ENCODE results near the gene PDLIM5. TPM values are rescaled to one million over a fixed set of nuclear protein-coding genes. Genes with fewer than 3 reads are reported as not detected.
A peak's percentile ranks its signal among the peaks of the same experiment; 100 is the strongest.
"Not testable (repeated sequence)": the region's sequence is repeated elsewhere in the genome, so short reads cannot be mapped to it uniquely, and the experiment has no call there.

Gene PDLIM5
- total and polyA plus RNA-seq, 7 experiments from 2014 or later, result 14.4 to 61.7 (median 35.7) TPM

- no peaks in the 10 kb centered on the region for H3K27me3 ChIP-seq (ENCODE audit: control insufficient read depth in 2 of 2, insufficient read depth in 2 of 2, low read length in 2 of 2)
- no peak overlapping the region for H3K27ac ChIP-seq (ENCODE audit: low read depth, low read length)
- Mint-ChIP-seq H3K27ac (no peak overlapping the region), H3K4me3 (no peak overlapping the region), H3K4me1 (peaks cover 0 to 12% (median 4%) of the 10 kb centered on the region in 7 donors), H3K36me3 (peaks cover 0 to 21% (median 14%) of the 10 kb centered on the region in 5 donors), H3K9me3 (peaks cover 0 to 17% (median 7%) of the 10 kb centered on the region in 11 donors), H3K27me3 (no peaks in the 10 kb centered on the region)
- no peak for ATAC-seq
- intact Hi-C loops (cut with micrococcal nuclease), result no loop called here
- H3K4me3 ChIP-seq (ENCODE audit: low read length), result no peak overlapping the region
- H3K9me3 ChIP-seq (ENCODE audit: control insufficient read depth in 2 of 3, low read length in 3 of 3), result no peaks in the 10 kb centered on the region
- no peaks in the 10 kb centered on the region for H3K4me1 ChIP-seq (ENCODE audit: control insufficient read depth in 2 of 2, insufficient read depth in 2 of 2, low read length in 2 of 2)
- H3K36me3 ChIP-seq (ENCODE audit: control insufficient read depth in 2 of 3, insufficient read depth in 3 of 3, low read length in 3 of 3), result no peaks in the 10 kb centered on the region
- DNase-seq, result no peak
- ChIA-PET CTCF (no interaction called here), POLR2A (no interaction called here)
Observed at GRCh38 chr4:94472056-94472826, 20.5 kb downstream of the PDLIM5 start.

- DNase-seq, result no peak
- CTCF ChIA-PET, result no interaction called here
Observed at GRCh38 chr4:94475050-94475449, 23.3 kb downstream of the PDLIM5 start.

GRCh38 chr4:94475794-94476193, 24.1 kb downstream of the PDLIM5 start:
- H3K36me3 ChIP-seq (ENCODE audit: control insufficient read depth in 2 of 3, insufficient read depth in 3 of 3, low read length in 3 of 3), result no peaks in the 10 kb centered on the region
- no peak for DNase-seq
- no peaks in the 10 kb centered on the region for H3K4me1 ChIP-seq (ENCODE audit: control insufficient read depth in 2 of 2, insufficient read depth in 2 of 2, low read length in 2 of 2)
- H3K27me3 Mint-ChIP-seq, result peaks cover 0 to 2% (median 0%) of the 10 kb centered on the region in 5 donors
- H3K4me3 Mint-ChIP-seq, result no peak overlapping the region
- peaks cover 0 to 13% (median 6%) of the 10 kb centered on the region in 7 donors for H3K4me1 Mint-ChIP-seq
- peaks cover 0 to 3% (median under 1%) of the 10 kb centered on the region in 11 donors for H3K9me3 Mint-ChIP-seq
- H3K27ac Mint-ChIP-seq, result no peak overlapping the region
- no peak for ATAC-seq
- POLR2A ChIA-PET, result no interaction called here
- CTCF ChIA-PET, result no interaction called here
- H3K27me3 ChIP-seq (ENCODE audit: control insufficient read depth in 2 of 2, insufficient read depth in 2 of 2, low read length in 2 of 2), result no peaks in the 10 kb centered on the region
- H3K4me3 ChIP-seq (ENCODE audit: low read length), result no peak overlapping the region
- no peak overlapping the region for H3K27ac ChIP-seq (ENCODE audit: low read depth, low read length)
- H3K9me3 ChIP-seq (ENCODE audit: control insufficient read depth in 2 of 3, low read length in 3 of 3), result no peaks in the 10 kb centered on the region
- peaks cover 0 to 14% (median 2%) of the 10 kb centered on the region in 5 donors for H3K36me3 Mint-ChIP-seq
- intact Hi-C loops (cut with micrococcal nuclease), result no loop called here

More at GRCh38 chr4:94475050-94475449, 23.3 kb downstream of the PDLIM5 start:
- Mint-ChIP-seq H3K36me3 (peaks cover 0 to 17% (median 10%) of the 10 kb centered on the region in 5 donors), H3K4me1 (peaks cover 0 to 12% (median 4%) of the 10 kb centered on the region in 7 donors), H3K27me3 (peaks cover 0 to 2% (median 0%) of the 10 kb centered on the region in 5 donors), H3K4me3 (no peak overlapping the region), H3K9me3 (peaks cover 0 to 9% (median 4%) of the 10 kb centered on the region in 11 donors), H3K27ac (no peak overlapping the region)
- POLR2A ChIA-PET, result no interaction called here
- Histone ChIP-seq H3K4me3 (ENCODE audit: low read length) (no peak overlapping the region), H3K9me3 (ENCODE audit: control insufficient read depth in 2 of 3, low read length in 3 of 3) (no peaks in the 10 kb centered on the region), H3K27me3 (ENCODE audit: control insufficient read depth in 2 of 2, insufficient read depth in 2 of 2, low read length in 2 of 2) (no peaks in the 10 kb centered on the region), H3K36me3 (ENCODE audit: control insufficient read depth in 2 of 3, insufficient read depth in 3 of 3, low read length in 3 of 3) (no peaks in the 10 kb centered on the region), H3K27ac (ENCODE audit: low read depth, low read length) (no peak overlapping the region), H3K4me1 (ENCODE audit: control insufficient read depth in 2 of 2, insufficient read depth in 2 of 2, low read length in 2 of 2) (no peaks in the 10 kb centered on the region)
- intact Hi-C loops (cut with micrococcal nuclease), result no loop called here
- ATAC-seq, result no peak

- POLR2A ChIA-PET, result no interaction called here
- H3K36me3 ChIP-seq (ENCODE audit: control insufficient read depth in 2 of 3, insufficient read depth in 3 of 3, low read length in 3 of 3), result no peaks in the 10 kb centered on the region
- no peaks in the 10 kb centered on the region for H3K9me3 ChIP-seq (ENCODE audit: control insufficient read depth in 2 of 3, low read length in 3 of 3)
- Mint-ChIP-seq H3K36me3 (peaks cover 0 to 12% (median 0%) of the 10 kb centered on the region in 5 donors), H3K27ac (no peak overlapping the region), H3K4me3 (no peak overlapping the region), H3K9me3 (peaks cover 0 to 2% (median 0%) of the 10 kb centered on the region in 11 donors), H3K27me3 (peaks cover 0 to 2% (median 0%) of the 10 kb centered on the region in 5 donors), H3K4me1 (peaks cover 0 to 13% (median 6%) of the 10 kb centered on the region in 7 donors)
- CTCF ChIA-PET, result no interaction called here
- ATAC-seq, result no peak
- H3K27ac ChIP-seq (ENCODE audit: low read depth, low read length), result no peak overlapping the region
- DNase-seq, result no peak
- intact Hi-C loops (cut with micrococcal nuclease), result no loop called here
- no peaks in the 10 kb centered on the region for H3K27me3 ChIP-seq (ENCODE audit: control insufficient read depth in 2 of 2, insufficient read depth in 2 of 2, low read length in 2 of 2)
- H3K4me1 ChIP-seq (ENCODE audit: control insufficient read depth in 2 of 2, insufficient read depth in 2 of 2, low read length in 2 of 2), result no peaks in the 10 kb centered on the region
- no peak overlapping the region for H3K4me3 ChIP-seq (ENCODE audit: low read length)
Observed at GRCh38 chr4:94477227-94477626, 25.5 kb downstream of the PDLIM5 start.

- H3K27ac ChIP-seq (ENCODE audit: low read depth, low read length); H3K4me1 Mint-ChIP-seq; DNase-seq; H3K27me3 ChIP-seq (ENCODE audit: control insufficient read depth in 2 of 2, insufficient read depth in 2 of 2, low read length in 2 of 2); ATAC-seq; H3K9me3 ChIP-seq (ENCODE audit: control insufficient read depth in 2 of 3, low read length in 3 of 3); intact Hi-C loops (cut with micrococcal nuclease); H3K9me3 Mint-ChIP-seq; CTCF ChIA-PET; H3K36me3 Mint-ChIP-seq; H3K4me3 Mint-ChIP-seq; H3K36me3 ChIP-seq (ENCODE audit: control insufficient read depth in 2 of 3, insufficient read depth in 3 of 3, low read length in 3 of 3); H3K27me3 Mint-ChIP-seq; H3K4me1 ChIP-seq (ENCODE audit: control insufficient read depth in 2 of 2, insufficient read depth in 2 of 2, low read length in 2 of 2); POLR2A ChIA-PET; H3K4me3 ChIP-seq (ENCODE audit: low read length); H3K27ac Mint-ChIP-seq: not testable (repeated sequence)
Observed at GRCh38 chr4:94478805-94479204, 27.1 kb downstream of the PDLIM5 start.

GRCh38 chr4:94479358-94480141, 27.8 kb downstream of the PDLIM5 start:
- H3K4me1 Mint-ChIP-seq, result peaks cover 0 to 11% (median 4%) of the 10 kb centered on the region in 7 donors
- Histone ChIP-seq H3K4me3 (ENCODE audit: low read length) (no peak overlapping the region), H3K4me1 (ENCODE audit: control insufficient read depth in 2 of 2, insufficient read depth in 2 of 2, low read length in 2 of 2) (no peaks in the 10 kb centered on the region), H3K27me3 (ENCODE audit: control insufficient read depth in 2 of 2, insufficient read depth in 2 of 2, low read length in 2 of 2) (no peaks in the 10 kb centered on the region), H3K9me3 (ENCODE audit: control insufficient read depth in 2 of 3, low read length in 3 of 3) (no peaks in the 10 kb centered on the region), H3K27ac (ENCODE audit: low read depth, low read length) (no peak overlapping the region), H3K36me3 (ENCODE audit: control insufficient read depth in 2 of 3, insufficient read depth in 3 of 3, low read length in 3 of 3) (no peaks in the 10 kb centered on the region)
- no peak for DNase-seq
- intact Hi-C loops (cut with micrococcal nuclease), result no loop called here
- H3K27me3 Mint-ChIP-seq, result peaks cover 0 to 2% (median 0%) of the 10 kb centered on the region in 5 donors
- peaks cover 0 to 7% (median 0%) of the 10 kb centered on the region in 5 donors for H3K36me3 Mint-ChIP-seq
- CTCF ChIA-PET, result no interaction called here
- POLR2A ChIA-PET, result no interaction called here
- H3K9me3 Mint-ChIP-seq, result peaks cover 0 to 2% (median 0%) of the 10 kb centered on the region in 11 donors
- no peak overlapping the region for H3K4me3 Mint-ChIP-seq
- H3K27ac Mint-ChIP-seq, result peak overlapping the region in 1 of 9 donors; percentile 20
- ATAC-seq, result no peak
